WTC11 (cell line): ENCODE measurements around the gene MACROD2. TPM values are rescaled to one million over a fixed set of nuclear protein-coding genes. Genes with fewer than 3 reads are reported as not detected.

Experiments
- ATAC-seq: fragments of 200-7000 bp; cut with Tn5 transposase; 2 replicates; pipeline ENCODE4 v1.10.0; 2021; ENCODE audit warnings: mild to moderate bottlenecking, moderate library complexity
- CTCF ChIA-PET: fragments of 300-600 bp; sonication (Branson Sonifier 250); formaldehyde crosslinking; loops from one replicate; lab custom pipeline; 2021; ENCODE audit warnings: antibody characterized with exemption; lab: Charles Lee
- POLR2A ChIA-PET: fragments of 350-600 bp; sonication (Branson Sonifier 250); formaldehyde crosslinking; loops from one replicate; lab custom pipeline; 2021; ENCODE audit warnings: antibody characterized with exemption; lab: Charles Lee
- DNase-seq: peaks from one replicate; pipeline ENCODE4 v3.0.0; 2021; ENCODE audit warnings: low spot score
- H3K27ac Mint-ChIP-seq: 2 replicates; pipeline ENCODE4 v1.8.0; 2021; ENCODE audit warnings: mixed read lengths
- H3K27me3 Mint-ChIP-seq: 2 replicates; pipeline ENCODE4 v1.8.0; 2021; ENCODE audit warnings: low read depth, mild to moderate bottlenecking, moderate library complexity, mixed read lengths
- H3K36me3 Mint-ChIP-seq: 2 replicates; pipeline ENCODE4 v1.8.0; 2021; ENCODE audit warnings: mixed read lengths
- H3K4me1 Mint-ChIP-seq: 2 replicates; pipeline ENCODE4 v1.8.0; 2022; ENCODE audit warnings: mixed read lengths
- H3K4me3 Mint-ChIP-seq: 2 replicates; pipeline ENCODE4 v1.8.0; 2021; ENCODE audit warnings: mild to moderate bottlenecking, moderate library complexity, mixed read lengths
- H3K9me3 Mint-ChIP-seq: 2 replicates; pipeline ENCODE4 v1.8.0; 2021; ENCODE audit warnings: mixed read lengths
- AFF4 ChIP-seq: sonication (generic); formaldehyde crosslinking; IDR thresholded peaks from 2 replicates; pipeline ENCODE4 v1.8.1; 2023; ENCODE audit warnings: mild to moderate bottlenecking, missing genetic modification reagents, borderline replicate concordance
- ARID4B ChIP-seq: sonication (generic); formaldehyde crosslinking; IDR thresholded peaks from 2 replicates; pipeline ENCODE4 v1.8.0; 2023; ENCODE audit warnings: missing genetic modification reagents, mild to moderate bottlenecking, borderline replicate concordance
- ATF1 ChIP-seq: sonication (generic); formaldehyde crosslinking; IDR thresholded peaks from 2 replicates; pipeline ENCODE4 v1.8.1; 2023; ENCODE audit warnings: mild to moderate bottlenecking, moderate library complexity, missing genetic modification reagents
- CREM ChIP-seq: sonication (generic); formaldehyde crosslinking; IDR thresholded peaks from 2 replicates; pipeline ENCODE4 v1.8.1; 2022; ENCODE audit warnings: mild to moderate bottlenecking, missing genetic modification reagents, moderate library complexity
- ELF4 ChIP-seq: sonication (generic); formaldehyde crosslinking; IDR thresholded peaks from 2 replicates; pipeline ENCODE4 v1.8.1; 2022; ENCODE audit warnings: low read depth, mild to moderate bottlenecking, moderate library complexity, missing genetic modification reagents
- FOXK1 ChIP-seq: sonication (generic); formaldehyde crosslinking; IDR thresholded peaks from 2 replicates; pipeline ENCODE4 v1.8.0; 2022; ENCODE audit warnings: mild to moderate bottlenecking, moderate library complexity, missing genetic modification reagents
- MAX ChIP-seq: sonication (generic); formaldehyde crosslinking; IDR thresholded peaks from 2 replicates; pipeline ENCODE4 v1.8.0; 2022; ENCODE audit warnings: mild to moderate bottlenecking, missing genetic modification reagents
- PRRX2 ChIP-seq: fragments of 250-450 bp; sonication (Bioruptor Pico); IDR thresholded peaks from 2 replicates; pipeline ENCODE4 v1.8.0; 2021; ENCODE audit warnings: mild to moderate bottlenecking
- ZBTB43 ChIP-seq: sonication (generic); formaldehyde crosslinking; IDR thresholded peaks from 2 replicates; pipeline ENCODE4 v1.8.1; 2023; ENCODE audit warnings: mild to moderate bottlenecking, missing genetic modification reagents
- ZNF121 ChIP-seq: sonication (generic); formaldehyde crosslinking; IDR thresholded peaks from 2 replicates; pipeline ENCODE4 v1.8.0; 2023; ENCODE audit warnings: missing genetic modification reagents
- ZNF671 ChIP-seq: fragments of 250-450 bp; sonication (Bioruptor Pico); IDR thresholded peaks from 2 replicates; pipeline ENCODE4 v1.8.0; 2021; ENCODE audit warnings: mild to moderate bottlenecking
- total RNA-seq: library from RNA; stranded (reverse); gene quantifications from 3 replicates; pipeline ENCODE4 v1.2.3, GENCODE V29; 2021
- TF ChIP-seq, protein P1 (sequence below): fragments of 250-450 bp; sonication (Bioruptor Pico); IDR thresholded peaks from 2 replicates; pipeline ENCODE4 v1.9.0; 2021; ENCODE audit warnings: mild to moderate bottlenecking
- TF ChIP-seq, protein P2 (sequence below): fragments of 250-450 bp; sonication (Bioruptor Pico); IDR thresholded peaks from 2 replicates; pipeline ENCODE4 v1.9.0; 2021; ENCODE audit warnings: mild to moderate bottlenecking, borderline replicate concordance
- TF ChIP-seq, protein P3 (sequence below): sonication (generic); formaldehyde crosslinking; IDR thresholded peaks from 2 replicates; pipeline ENCODE4 v1.8.1; 2022; ENCODE audit warnings: low read depth, missing genetic modification reagents, borderline replicate concordance
- TF ChIP-seq, protein P4 (sequence below): fragments of 250-450 bp; sonication (Bioruptor Pico); IDR thresholded peaks from 2 replicates; pipeline ENCODE4 v1.9.0; 2021; ENCODE audit warnings: moderate library complexity, mild to moderate bottlenecking, inconsistent platforms, borderline replicate concordance

Gene MACROD2
- total RNA-seq, 1 experiment from 2014 or later, result 4.1 TPM

DNA sequence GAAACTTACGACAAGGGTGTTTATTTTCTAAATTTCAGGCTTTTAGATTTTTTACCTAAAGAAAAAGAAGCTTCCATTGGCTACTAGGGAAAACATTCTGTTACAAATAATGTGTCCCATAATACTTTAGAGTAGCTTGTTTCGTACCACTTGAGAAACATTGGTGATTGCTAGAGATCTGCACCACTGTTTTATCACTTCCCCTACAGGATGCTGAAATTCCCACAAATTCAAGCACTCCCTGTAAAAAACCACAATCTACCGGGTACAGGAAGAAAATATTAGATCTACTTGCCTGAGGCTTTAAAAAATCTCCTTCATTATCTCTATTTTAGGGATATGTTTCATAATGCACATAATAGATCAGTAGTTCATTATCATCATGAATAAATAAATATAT is 34.8 kb upstream of the MACROD2 start:
- no peak for ATAC-seq
- H3K27me3 Mint-ChIP-seq, result no peaks in the 10 kb centered on the region
- H3K27ac Mint-ChIP-seq, result no peak overlapping the region
- H3K36me3 Mint-ChIP-seq, result no peaks in the 10 kb centered on the region
- CTCF ChIA-PET, result interaction anchor here (0.7 kb wide), 1 partner anchor 87 kb away, joined by 3 read pairs; no protein-coding TSS in a partner anchor
- TF ChIP-seq ATF1 (CRISPR knock-in tag) (no peak), ZBTB43 (CRISPR knock-in tag) (no peak), CREM (CRISPR knock-in tag) (no peak), FOXK1 (CRISPR knock-in tag) (no peak), ARID4B (CRISPR knock-in tag) (no peak), ZNF121 (CRISPR knock-in tag) (no peak), ELF4 (CRISPR knock-in tag) (no peak)
- TF ChIP-seq, protein P1, sequence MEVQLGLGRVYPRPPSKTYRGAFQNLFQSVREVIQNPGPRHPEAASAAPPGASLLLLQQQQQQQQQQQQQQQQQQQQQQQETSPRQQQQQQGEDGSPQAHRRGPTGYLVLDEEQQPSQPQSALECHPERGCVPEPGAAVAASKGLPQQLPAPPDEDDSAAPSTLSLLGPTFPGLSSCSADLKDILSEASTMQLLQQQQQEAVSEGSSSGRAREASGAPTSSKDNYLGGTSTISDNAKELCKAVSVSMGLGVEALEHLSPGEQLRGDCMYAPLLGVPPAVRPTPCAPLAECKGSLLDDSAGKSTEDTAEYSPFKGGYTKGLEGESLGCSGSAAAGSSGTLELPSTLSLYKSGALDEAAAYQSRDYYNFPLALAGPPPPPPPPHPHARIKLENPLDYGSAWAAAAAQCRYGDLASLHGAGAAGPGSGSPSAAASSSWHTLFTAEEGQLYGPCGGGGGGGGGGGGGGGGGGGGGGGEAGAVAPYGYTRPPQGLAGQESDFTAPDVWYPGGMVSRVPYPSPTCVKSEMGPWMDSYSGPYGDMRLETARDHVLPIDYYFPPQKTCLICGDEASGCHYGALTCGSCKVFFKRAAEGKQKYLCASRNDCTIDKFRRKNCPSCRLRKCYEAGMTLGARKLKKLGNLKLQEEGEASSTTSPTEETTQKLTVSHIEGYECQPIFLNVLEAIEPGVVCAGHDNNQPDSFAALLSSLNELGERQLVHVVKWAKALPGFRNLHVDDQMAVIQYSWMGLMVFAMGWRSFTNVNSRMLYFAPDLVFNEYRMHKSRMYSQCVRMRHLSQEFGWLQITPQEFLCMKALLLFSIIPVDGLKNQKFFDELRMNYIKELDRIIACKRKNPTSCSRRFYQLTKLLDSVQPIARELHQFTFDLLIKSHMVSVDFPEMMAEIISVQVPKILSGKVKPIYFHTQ, result no peak
- TF ChIP-seq, protein P2, sequence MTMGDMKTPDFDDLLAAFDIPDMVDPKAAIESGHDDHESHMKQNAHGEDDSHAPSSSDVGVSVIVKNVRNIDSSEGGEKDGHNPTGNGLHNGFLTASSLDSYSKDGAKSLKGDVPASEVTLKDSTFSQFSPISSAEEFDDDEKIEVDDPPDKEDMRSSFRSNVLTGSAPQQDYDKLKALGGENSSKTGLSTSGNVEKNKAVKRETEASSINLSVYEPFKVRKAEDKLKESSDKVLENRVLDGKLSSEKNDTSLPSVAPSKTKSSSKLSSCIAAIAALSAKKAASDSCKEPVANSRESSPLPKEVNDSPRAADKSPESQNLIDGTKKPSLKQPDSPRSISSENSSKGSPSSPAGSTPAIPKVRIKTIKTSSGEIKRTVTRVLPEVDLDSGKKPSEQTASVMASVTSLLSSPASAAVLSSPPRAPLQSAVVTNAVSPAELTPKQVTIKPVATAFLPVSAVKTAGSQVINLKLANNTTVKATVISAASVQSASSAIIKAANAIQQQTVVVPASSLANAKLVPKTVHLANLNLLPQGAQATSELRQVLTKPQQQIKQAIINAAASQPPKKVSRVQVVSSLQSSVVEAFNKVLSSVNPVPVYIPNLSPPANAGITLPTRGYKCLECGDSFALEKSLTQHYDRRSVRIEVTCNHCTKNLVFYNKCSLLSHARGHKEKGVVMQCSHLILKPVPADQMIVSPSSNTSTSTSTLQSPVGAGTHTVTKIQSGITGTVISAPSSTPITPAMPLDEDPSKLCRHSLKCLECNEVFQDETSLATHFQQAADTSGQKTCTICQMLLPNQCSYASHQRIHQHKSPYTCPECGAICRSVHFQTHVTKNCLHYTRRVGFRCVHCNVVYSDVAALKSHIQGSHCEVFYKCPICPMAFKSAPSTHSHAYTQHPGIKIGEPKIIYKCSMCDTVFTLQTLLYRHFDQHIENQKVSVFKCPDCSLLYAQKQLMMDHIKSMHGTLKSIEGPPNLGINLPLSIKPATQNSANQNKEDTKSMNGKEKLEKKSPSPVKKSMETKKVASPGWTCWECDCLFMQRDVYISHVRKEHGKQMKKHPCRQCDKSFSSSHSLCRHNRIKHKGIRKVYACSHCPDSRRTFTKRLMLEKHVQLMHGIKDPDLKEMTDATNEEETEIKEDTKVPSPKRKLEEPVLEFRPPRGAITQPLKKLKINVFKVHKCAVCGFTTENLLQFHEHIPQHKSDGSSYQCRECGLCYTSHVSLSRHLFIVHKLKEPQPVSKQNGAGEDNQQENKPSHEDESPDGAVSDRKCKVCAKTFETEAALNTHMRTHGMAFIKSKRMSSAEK, result no peak
- TF ChIP-seq, all 79 proteins: peak for 0
- H3K4me3 Mint-ChIP-seq, result no peak overlapping the region
- no peaks in the 10 kb centered on the region for H3K4me1 Mint-ChIP-seq
- POLR2A ChIA-PET, result no interaction called here
- no peaks in the 10 kb centered on the region for H3K9me3 Mint-ChIP-seq
- DNase-seq, result no peak

DNA sequence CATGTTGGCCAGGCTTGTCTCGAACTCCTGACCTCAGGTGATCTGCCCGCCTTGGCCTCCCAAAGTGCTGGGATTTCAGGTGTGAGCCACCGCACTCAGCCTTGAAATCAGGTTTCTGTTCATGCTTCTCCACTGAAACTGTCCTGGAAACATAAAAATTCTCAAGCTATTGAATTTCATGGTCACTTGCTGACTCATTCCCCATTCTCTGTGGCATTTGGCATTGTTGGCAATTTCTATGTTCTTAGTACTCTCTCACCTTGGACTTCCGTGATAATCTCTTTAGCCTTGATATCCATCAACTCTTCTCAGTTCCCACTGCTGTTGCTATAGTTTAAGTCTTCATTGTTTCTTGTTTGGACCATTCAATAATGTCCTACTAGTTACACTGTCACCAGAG is 11.1 kb upstream of the MACROD2 start:
- no peak for DNase-seq
- Mint-ChIP-seq H3K9me3 (no peaks in the 10 kb centered on the region), H3K4me1 (no peaks in the 10 kb centered on the region), H3K27me3 (no peaks in the 10 kb centered on the region), H3K27ac (no peak overlapping the region), H3K4me3 (no peak overlapping the region), H3K36me3 (no peaks in the 10 kb centered on the region)
- ATAC-seq, result no peak
- ChIA-PET CTCF (interaction anchor here (0.6 kb wide), 1 partner anchor 375 kb away, joined by 4 read pairs; no protein-coding TSS in a partner anchor), POLR2A (no interaction called here)
- TF ChIP-seq AFF4 (CRISPR knock-in tag) (no peak), ZNF671 (no peak), PRRX2 (CRISPR knock-in tag) (no peak), MAX (CRISPR knock-in tag) (no peak)
- TF ChIP-seq, protein P3, sequence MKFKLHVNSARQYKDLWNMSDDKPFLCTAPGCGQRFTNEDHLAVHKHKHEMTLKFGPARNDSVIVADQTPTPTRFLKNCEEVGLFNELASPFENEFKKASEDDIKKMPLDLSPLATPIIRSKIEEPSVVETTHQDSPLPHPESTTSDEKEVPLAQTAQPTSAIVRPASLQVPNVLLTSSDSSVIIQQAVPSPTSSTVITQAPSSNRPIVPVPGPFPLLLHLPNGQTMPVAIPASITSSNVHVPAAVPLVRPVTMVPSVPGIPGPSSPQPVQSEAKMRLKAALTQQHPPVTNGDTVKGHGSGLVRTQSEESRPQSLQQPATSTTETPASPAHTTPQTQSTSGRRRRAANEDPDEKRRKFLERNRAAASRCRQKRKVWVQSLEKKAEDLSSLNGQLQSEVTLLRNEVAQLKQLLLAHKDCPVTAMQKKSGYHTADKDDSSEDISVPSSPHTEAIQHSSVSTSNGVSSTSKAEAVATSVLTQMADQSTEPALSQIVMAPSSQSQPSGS (CRISPR knock-in tag), result no peak
- TF ChIP-seq, protein P4, sequence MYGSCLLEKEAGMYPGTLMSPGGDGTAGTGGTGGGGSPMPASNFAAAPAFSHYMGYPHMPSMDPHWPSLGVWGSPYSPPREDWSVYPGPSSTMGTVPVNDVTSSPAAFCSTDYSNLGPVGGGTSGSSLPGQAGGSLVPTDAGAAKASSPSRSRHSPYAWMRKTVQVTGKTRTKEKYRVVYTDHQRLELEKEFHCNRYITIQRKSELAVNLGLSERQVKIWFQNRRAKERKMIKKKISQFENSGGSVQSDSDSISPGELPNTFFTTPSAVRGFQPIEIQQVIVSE (CRISPR knock-in tag), result no peak
